Omental fat pad (tissue), 4 donors: ENCODE measurements around the gene CLASP1. TPM values are rescaled to one million over a fixed set of nuclear protein-coding genes. Genes with fewer than 3 reads are reported as not detected.

Experiments used
- ATAC-seq: fragments of 150-250 bp; one replicate; pipeline ENCODE4 v1.9.1; 2016; ENCODE audit warnings: mild to moderate bottlenecking, moderate library complexity; ENCODE audit not compliant: low FRiP score
- DNase-seq: peaks from one replicate; pipeline ENCODE4 v3.0.0-alpha.2; 2019; ENCODE audit warnings: low spot score
- CTCF ChIP-seq, 3 donors: fragments of 450-650 bp; IDR thresholded peaks; one replicate each; pipeline ENCODE4 v1.5.1; 2016 to 2017; ENCODE audit warnings: antibody characterized with exemption in 3 of 3, mild to moderate bottlenecking in 3 of 3, moderate library complexity in 2 of 3
- total RNA-seq, 4 donors: library from RNA; depleted of rRNA; stranded (reverse); fragments of >200 nt; gene quantifications; one replicate each; pipeline ENCODE4 v1.1.0, GENCODE V29; 2016

Gene CLASP1
- total RNA-seq, 4 donors from 2014 or later = 56.2 to 114 (median 64.5) TPM

- ATAC-seq = no peak
These were observed 150.5 kb downstream of the CLASP1 start for GRCh38 chr2:121498731-121499130.

GRCh38 chr2:121492409-121492808 is 156.9 kb downstream of the CLASP1 start:
- no peak for TF ChIP-seq CTCF (IDR thresholded peaks at IDR 0.05)
- DNase-seq (no peak), ATAC-seq (no peak)

More at GRCh38 chr2:121498731-121499130, 150.5 kb downstream of the CLASP1 start:
- TF ChIP-seq CTCF (IDR thresholded peaks at IDR 0.05) = no peak
- no peak for DNase-seq

- ATAC-seq = no peak
- no peak for TF ChIP-seq CTCF (IDR thresholded peaks at IDR 0.05)
- DNase-seq = no peak
These were observed 157.7 kb downstream of the CLASP1 start for GRCh38 chr2:121491518-121491917.

- TF ChIP-seq CTCF (IDR thresholded peaks at IDR 0.05) = no peak
- DNase-seq (no peak), ATAC-seq (no peak)
These were observed 158.6 kb downstream of the CLASP1 start for GRCh38 chr2:121490584-121491133.

GRCh38 chr2:121489911-121490583 is 159.2 kb downstream of the CLASP1 start:
- TF ChIP-seq CTCF (IDR thresholded peaks at IDR 0.05) = no peak
- ATAC-seq (no peak), DNase-seq (no peak)

- DNase-seq = no peak
- ATAC-seq = no peak
- TF ChIP-seq CTCF (IDR thresholded peaks at IDR 0.05) = no peak
These were observed 160.0 kb downstream of the CLASP1 start for GRCh38 chr2:121489284-121489683.

GRCh38 chr2:121486191-121486790 is 163.0 kb downstream of the CLASP1 start:
- TF ChIP-seq CTCF (IDR thresholded peaks at IDR 0.05) = no peak
- no peak for ATAC-seq
- no peak for DNase-seq
